Neural cell (in vitro differentiated cells): ENCODE measurements around the gene SLMAP. TPM values are rescaled to one million over a fixed set of nuclear protein-coding genes. Genes with fewer than 3 reads are reported as not detected.

ENCODE experiments used
- H2AFZ ChIP-seq: fragments of 200-600, 300-800 bp; sonication (generic), shearing (Covaris generic); 2 replicates; pipeline ENCODE4 v1.6.0; 2014; ENCODE audit warnings: low read depth, mild to moderate bottlenecking, antibody characterized with exemption, low read length, moderate library complexity
- H3F3A ChIP-seq: fragments of 200-600 bp; shearing (Covaris generic); 2 replicates; pipeline ENCODE4 v1.6.1; 2016; ENCODE audit warnings: mild to moderate bottlenecking, moderate library complexity, mixed read lengths, antibody characterized with exemption, low read length; ENCODE audit not compliant: insufficient read depth, poor library complexity, severe bottlenecking
- H3K27ac ChIP-seq: fragments of 200-600, 300-800 bp; sonication (generic), shearing (Covaris generic); 2 replicates; pipeline ENCODE4 v1.5.1; 2014; ENCODE audit warnings: mild to moderate bottlenecking, low read length, moderate library complexity
- H3K27me3 ChIP-seq: fragments of 300-800, 200-600 bp; sonication (generic), shearing (Covaris generic); 2 replicates; pipeline ENCODE4 v1.6.0; 2014; ENCODE audit warnings: mild to moderate bottlenecking, low read depth, low read length, moderate library complexity; ENCODE audit not compliant: insufficient read depth
- H3K36me3 ChIP-seq: fragments of 300-800, 200-600 bp; sonication (generic), shearing (Covaris generic); 2 replicates; pipeline ENCODE4 v1.5.1; 2014; ENCODE audit warnings: mild to moderate bottlenecking, antibody characterized with exemption, low read length, moderate library complexity; ENCODE audit not compliant: insufficient read depth
- H3K4me2 ChIP-seq: fragments of 300-800, 200-600 bp; sonication (generic), shearing (Covaris generic); 2 replicates; pipeline ENCODE4 v1.6.0; 2014; ENCODE audit warnings: mild to moderate bottlenecking, low read length
- H3K4me3 ChIP-seq: fragments of 300-800, 200-600 bp; sonication (generic), shearing (Covaris generic); 2 replicates; pipeline ENCODE4 v1.5.1; 2014; ENCODE audit warnings: mild to moderate bottlenecking, low read length, moderate library complexity
- H3K79me2 ChIP-seq: fragments of 200-600 bp; shearing (Covaris generic); replicated peaks from 2 replicates; pipeline ENCODE4 v1.6.0; 2014; ENCODE audit warnings: mild to moderate bottlenecking, low read length, moderate library complexity; ENCODE audit not compliant: insufficient read depth
- H3K9ac ChIP-seq: fragments of 300-800, 200-600 bp; sonication (generic), shearing (Covaris generic); 2 replicates; pipeline ENCODE4 v1.6.1; 2016; ENCODE audit warnings: mild to moderate bottlenecking, low read length, mixed read lengths
- H3K9me2 ChIP-seq: fragments of 200-600 bp; shearing (Covaris generic); 2 replicates; pipeline ENCODE4 v1.6.1; 2016; ENCODE audit warnings: mild to moderate bottlenecking, low read length, mixed read lengths; ENCODE audit not compliant: insufficient read depth
- H3K9me3 ChIP-seq: fragments of 200-600, 300-800 bp; sonication (generic), shearing (Covaris generic); 2 replicates; pipeline ENCODE4 v1.6.1; 2016; ENCODE audit warnings: mild to moderate bottlenecking, mixed run types, low read length, moderate library complexity, mixed read lengths
- H4K20me1 ChIP-seq: fragments of 200-600 bp; shearing (Covaris generic); 2 replicates; pipeline ENCODE4 v1.6.1; 2016; ENCODE audit warnings: mild to moderate bottlenecking, mixed run types; ENCODE audit not compliant: insufficient read depth
- CTCF ChIP-seq: fragments of 450-650 bp; IDR thresholded peaks from 2 replicates; pipeline ENCODE4 v1.5.1; 2014; ENCODE audit warnings: antibody characterized with exemption, mild to moderate bottlenecking, moderate library complexity; ENCODE audit not compliant: poor library complexity, severe bottlenecking
- EP300 ChIP-seq: fragments of 450-650 bp; conservative IDR thresholded peaks from 2 replicates; pipeline ENCODE4 v1.6.1; 2014; ENCODE audit warnings: antibody characterized with exemption, mild to moderate bottlenecking, moderate library complexity; ENCODE audit not compliant: poor library complexity, severe bottlenecking
- EZH2 ChIP-seq: fragments of 200-600, 300-800 bp; shearing (Covaris generic), sonication (generic); IDR thresholded peaks from 2 replicates; pipeline ENCODE4 v1.6.1; 2014; ENCODE audit warnings: antibody characterized with exemption, low read length, borderline replicate concordance, mild to moderate bottlenecking; ENCODE audit not compliant: insufficient read depth, poor library complexity, severe bottlenecking
- MXI1 ChIP-seq: fragments of 450-650 bp; conservative IDR thresholded peaks from 2 replicates; pipeline ENCODE4 v1.6.1; 2014; ENCODE audit warnings: antibody characterized with exemption, mild to moderate bottlenecking; ENCODE audit not compliant: poor library complexity, severe bottlenecking
- POLR2AphosphoS5 ChIP-seq: IDR thresholded peaks from 2 replicates; pipeline ENCODE4 v1.6.1; 2012
- RAD21 ChIP-seq: fragments of 450-650 bp; conservative IDR thresholded peaks from 2 replicates; pipeline ENCODE4 v1.6.1; 2014; ENCODE audit warnings: antibody characterized with exemption, mild to moderate bottlenecking, moderate library complexity
- REST ChIP-seq: IDR thresholded peaks from 2 replicates; pipeline ENCODE4 v1.6.1; 2012; ENCODE audit warnings: borderline replicate concordance
- SMC3 ChIP-seq: fragments of 450-650 bp; conservative IDR thresholded peaks from 2 replicates; pipeline ENCODE4 v1.6.1; 2014; ENCODE audit warnings: antibody characterized with exemption, mild to moderate bottlenecking, moderate library complexity; ENCODE audit not compliant: poor library complexity
- TAF1 ChIP-seq: IDR thresholded peaks from 2 replicates; pipeline ENCODE4 v1.6.1; 2012; ENCODE audit warnings: low read depth
- polyA plus RNA-seq: library from polyadenylated mRNA; depleted of rRNA; stranded (reverse); fragments of >200 nt; gene quantifications from 2 replicates; pipeline ENCODE4 v1.2.3, GENCODE V29; 2014

Gene SLMAP
- polyA plus RNA-seq, 1 donor from 2014 or later = 42.1 TPM

- no peak for TF ChIP-seq SMC3
Measured at GRCh38 chr3:57826952-57827723, 71.0 kb downstream of the SLMAP start (continued).

GRCh38 chr3:57827757-57828156, 71.6 kb downstream of the SLMAP start:
- H3K9me2 ChIP-seq = no peaks in the 10 kb centered on the region
- no peak for TF ChIP-seq EP300
- no peak for TF ChIP-seq MXI1
- TF ChIP-seq SMC3 = no peak
- TF ChIP-seq RAD21 = no peak
- no peak for TF ChIP-seq REST
- no peak for TF ChIP-seq CTCF
- TF ChIP-seq TAF1 = no peak
- no peak for TF ChIP-seq EZH2
- TF ChIP-seq POLR2AphosphoS5 = no peak
- H3K9me3 ChIP-seq = no peaks in the 10 kb centered on the region
- H2AFZ ChIP-seq = no peak overlapping the region
- H3F3A ChIP-seq = no peaks in the 10 kb centered on the region
- H3K27me3 ChIP-seq = no peaks in the 10 kb centered on the region
- H3K4me3 ChIP-seq = no peak overlapping the region
- H4K20me1 ChIP-seq = no peaks in the 10 kb centered on the region
- no peak overlapping the region for H3K4me2 ChIP-seq
- no peak overlapping the region for H3K9ac ChIP-seq
- no peak overlapping the region for H3K27ac ChIP-seq
- H3K36me3 ChIP-seq = no peaks in the 10 kb centered on the region
- peaks cover 4% of the 10 kb centered on the region for H3K79me2 ChIP-seq

- Histone ChIP-seq H3K79me2 (no peaks in the 10 kb centered on the region), H3K4me2 (no peak overlapping the region), H4K20me1 (no peaks in the 10 kb centered on the region), H3K9ac (no peak overlapping the region), H3K9me3 (no peaks in the 10 kb centered on the region), H2AFZ (no peak overlapping the region), H3K27ac (no peak overlapping the region), H3F3A (no peaks in the 10 kb centered on the region), H3K9me2 (no peaks in the 10 kb centered on the region), H3K27me3 (no peaks in the 10 kb centered on the region), H3K4me3 (no peak overlapping the region), H3K36me3 (no peaks in the 10 kb centered on the region)
- TF ChIP-seq EZH2 (no peak), SMC3 (no peak), CTCF (no peak)
Measured at GRCh38 chr3:57832486-57832885, 76.4 kb downstream of the SLMAP start.
